Measurements from ENCODE around the gene TPPP.
A peak's percentile ranks its signal among the peaks of the same experiment; 100 is the strongest.
"Not testable (repeated sequence)": the region's sequence is repeated elsewhere in the genome, so short reads cannot be mapped to it uniquely, and the experiment has no call there.

Gene TPPP

GRCh38 chr5:694042-694431 is 885 bp upstream of the TPPP start:
- DNase-seq: not testable (repeated sequence)

- DNase-seq: not testable (repeated sequence)
Observed at GRCh38 chr5:692529-693041, 567 bp downstream of the TPPP start.

- DNase-seq: no peak
Observed at GRCh38 chr5:691817-692528, 1.2 kb downstream of the TPPP start.

- not testable (repeated sequence) for DNase-seq
Observed at GRCh38 chr5:691049-691448, 2.1 kb downstream of the TPPP start.

GRCh38 chr5:690293-690692 is 2.9 kb downstream of the TPPP start:
- not testable (repeated sequence) for DNase-seq

- not testable (repeated sequence) for DNase-seq
Observed at GRCh38 chr5:688348-689010, 4.7 kb downstream of the TPPP start.

GRCh38 chr5:686936-687335 is 6.2 kb downstream of the TPPP start:
- DNase-seq: not testable (repeated sequence)

- not testable (repeated sequence) for DNase-seq
Observed at GRCh38 chr5:686172-686523, 7.0 kb downstream of the TPPP start.

- DNase-seq: no peak
Observed at GRCh38 chr5:685262-686171, 7.6 kb downstream of the TPPP start.

GRCh38 chr5:684751-685216 is 8.4 kb downstream of the TPPP start:
- no peak for DNase-seq

GRCh38 chr5:683551-684481 is 9.3 kb downstream of the TPPP start:
- DNase-seq: peak in 1 of 51 donors; percentile 33

- peak in 1 of 51 donors; percentile 19 for DNase-seq
Observed at GRCh38 chr5:682651-683358, 10.3 kb downstream of the TPPP start.

GRCh38 chr5:682216-682615 is 10.9 kb downstream of the TPPP start:
- not testable (repeated sequence) for DNase-seq

- DNase-seq: not testable (repeated sequence)
Observed at GRCh38 chr5:681317-682191, 11.6 kb downstream of the TPPP start.

- DNase-seq: not testable (repeated sequence)
Observed at GRCh38 chr5:680836-681235, 12.3 kb downstream of the TPPP start.

- not testable (repeated sequence) for DNase-seq
Observed at GRCh38 chr5:680118-680795, 12.9 kb downstream of the TPPP start.

- not testable (repeated sequence) for DNase-seq
Observed at GRCh38 chr5:679166-679895, 13.8 kb downstream of the TPPP start.

Measured in hypothalamus (tissue), 51 donors.